Kidney epithelial cell (primary cell): ENCODE measurements around the gene SMC6. TPM values are rescaled to one million over a fixed set of nuclear protein-coding genes. Genes with fewer than 3 reads are reported as not detected.

ENCODE experiments used
- DNase-seq: peaks from one replicate; pipeline ENCODE4 v3.0.0-alpha.2; 2010; ENCODE audit warnings: low read depth
- H3K27me3 ChIP-seq: 2 replicates; pipeline ENCODE4 v1.6.0; 2011; ENCODE audit warnings: low read length; ENCODE audit not compliant: control insufficient read depth, insufficient read depth
- H3K36me3 ChIP-seq: 2 replicates; pipeline ENCODE4 v1.5.1; 2011; ENCODE audit warnings: low read length; ENCODE audit not compliant: control insufficient read depth, insufficient read depth
- H3K4me3 ChIP-seq: 2 replicates; pipeline ENCODE4 v1.5.1; 2011; ENCODE audit warnings: low read depth, mild to moderate bottlenecking, control low read depth, low read length
- total RNA-seq: library from RNA; depleted of rRNA; stranded (reverse); fragments of >200 nt; gene quantifications from 2 replicates; pipeline ENCODE4 v1.2.3, GENCODE V29; 2015
- TF ChIP-seq, protein P1 (sequence below): IDR thresholded peaks from 2 replicates; pipeline ENCODE4 v1.5.1; 2011; ENCODE audit warnings: mild to moderate bottlenecking, moderate library complexity, low read length, control low read depth, inconsistent platforms; ENCODE audit not compliant: insufficient read depth, poor library complexity, severe bottlenecking

The SMC6 gene
- total RNA-seq, 1 donor from 2014 or later: 19.3 TPM

DNA sequence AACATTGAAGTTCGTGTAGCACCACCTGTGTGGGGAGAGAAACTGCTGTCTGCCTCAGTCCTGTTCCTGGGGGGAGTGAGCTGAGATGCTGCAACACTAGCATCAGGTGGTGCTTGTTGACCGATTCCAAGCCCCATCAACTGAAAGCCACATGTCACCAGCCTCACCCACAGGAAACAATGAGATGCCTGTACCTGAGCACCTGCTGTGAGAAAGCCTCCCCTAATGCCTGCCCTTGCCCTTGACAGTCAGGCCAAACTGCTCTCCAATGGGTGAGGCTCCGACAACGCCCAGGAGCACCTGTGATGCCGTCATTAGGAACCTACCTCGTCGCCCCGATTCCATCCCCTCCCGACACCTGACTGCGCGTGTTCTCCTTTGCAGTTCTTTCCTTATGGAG is 104.6 kb downstream of the SMC6 start:
- no peaks in the 10 kb centered on the region for H3K36me3 ChIP-seq
- DNase-seq: no peak
- TF ChIP-seq, protein P1, sequence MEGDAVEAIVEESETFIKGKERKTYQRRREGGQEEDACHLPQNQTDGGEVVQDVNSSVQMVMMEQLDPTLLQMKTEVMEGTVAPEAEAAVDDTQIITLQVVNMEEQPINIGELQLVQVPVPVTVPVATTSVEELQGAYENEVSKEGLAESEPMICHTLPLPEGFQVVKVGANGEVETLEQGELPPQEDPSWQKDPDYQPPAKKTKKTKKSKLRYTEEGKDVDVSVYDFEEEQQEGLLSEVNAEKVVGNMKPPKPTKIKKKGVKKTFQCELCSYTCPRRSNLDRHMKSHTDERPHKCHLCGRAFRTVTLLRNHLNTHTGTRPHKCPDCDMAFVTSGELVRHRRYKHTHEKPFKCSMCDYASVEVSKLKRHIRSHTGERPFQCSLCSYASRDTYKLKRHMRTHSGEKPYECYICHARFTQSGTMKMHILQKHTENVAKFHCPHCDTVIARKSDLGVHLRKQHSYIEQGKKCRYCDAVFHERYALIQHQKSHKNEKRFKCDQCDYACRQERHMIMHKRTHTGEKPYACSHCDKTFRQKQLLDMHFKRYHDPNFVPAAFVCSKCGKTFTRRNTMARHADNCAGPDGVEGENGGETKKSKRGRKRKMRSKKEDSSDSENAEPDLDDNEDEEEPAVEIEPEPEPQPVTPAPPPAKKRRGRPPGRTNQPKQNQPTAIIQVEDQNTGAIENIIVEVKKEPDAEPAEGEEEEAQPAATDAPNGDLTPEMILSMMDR: no peak
- no peak overlapping the region for H3K4me3 ChIP-seq
- no peaks in the 10 kb centered on the region for H3K27me3 ChIP-seq

DNA sequence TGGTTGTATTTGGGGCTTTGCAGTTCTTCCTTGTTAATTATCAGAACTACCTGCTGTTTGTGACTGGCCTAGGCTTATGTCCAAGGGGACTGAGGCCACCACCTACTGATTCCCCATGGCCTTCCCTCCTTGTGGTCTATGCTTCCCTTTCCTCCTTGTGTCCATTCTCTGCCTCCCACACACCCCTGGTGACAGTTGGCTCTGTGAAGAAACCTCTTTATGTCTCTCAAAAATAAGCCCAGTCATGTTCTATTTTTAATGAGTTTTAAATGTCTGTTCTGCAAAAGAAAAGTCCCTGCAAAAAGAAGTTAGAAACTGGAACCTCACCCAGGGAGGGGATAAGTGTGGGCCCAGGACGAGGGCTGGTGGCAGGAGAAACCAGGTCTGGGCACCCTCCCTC is 105.0 kb downstream of the SMC6 start:
- no peak for DNase-seq
- TF ChIP-seq, protein P1: no peak
- H3K4me3 ChIP-seq: no peak overlapping the region
- H3K27me3 ChIP-seq: no peaks in the 10 kb centered on the region
- H3K36me3 ChIP-seq: no peaks in the 10 kb centered on the region

GRCh38 chr2:17646838-17647701 is 106.5 kb downstream of the SMC6 start:
- no peak for DNase-seq
- no peaks in the 10 kb centered on the region for H3K27me3 ChIP-seq
- H3K36me3 ChIP-seq: no peaks in the 10 kb centered on the region
- H3K4me3 ChIP-seq: no peak overlapping the region
- TF ChIP-seq, protein P1: no peak

DNA sequence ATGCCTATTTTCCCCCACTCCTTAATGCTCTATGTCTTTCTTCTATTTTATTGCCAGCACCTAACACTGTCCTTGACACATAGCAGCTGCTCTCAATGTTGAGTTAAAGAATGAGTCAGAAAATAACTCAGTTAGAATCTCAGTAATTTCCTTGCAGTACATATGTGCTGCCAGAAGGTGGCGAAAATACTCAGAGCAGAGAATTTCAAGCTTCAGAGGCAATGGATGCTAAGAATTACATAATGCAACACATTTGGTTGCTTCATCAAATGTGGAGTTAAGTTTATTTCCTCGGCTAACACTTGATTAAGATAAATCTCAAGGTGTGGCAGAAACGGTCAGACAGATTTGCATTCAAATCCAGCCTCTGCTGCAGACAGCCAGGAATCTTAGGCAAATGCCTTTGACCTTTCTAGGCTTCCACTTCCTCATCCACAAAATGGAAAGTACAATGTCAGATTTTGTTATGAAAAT is 107.5 kb downstream of the SMC6 start:
- Histone ChIP-seq H3K36me3 (no peaks in the 10 kb centered on the region), H3K27me3 (no peaks in the 10 kb centered on the region), H3K4me3 (no peak overlapping the region)
- peak; percentile 45 for DNase-seq
- TF ChIP-seq, protein P1: peak; percentile 80

DNA sequence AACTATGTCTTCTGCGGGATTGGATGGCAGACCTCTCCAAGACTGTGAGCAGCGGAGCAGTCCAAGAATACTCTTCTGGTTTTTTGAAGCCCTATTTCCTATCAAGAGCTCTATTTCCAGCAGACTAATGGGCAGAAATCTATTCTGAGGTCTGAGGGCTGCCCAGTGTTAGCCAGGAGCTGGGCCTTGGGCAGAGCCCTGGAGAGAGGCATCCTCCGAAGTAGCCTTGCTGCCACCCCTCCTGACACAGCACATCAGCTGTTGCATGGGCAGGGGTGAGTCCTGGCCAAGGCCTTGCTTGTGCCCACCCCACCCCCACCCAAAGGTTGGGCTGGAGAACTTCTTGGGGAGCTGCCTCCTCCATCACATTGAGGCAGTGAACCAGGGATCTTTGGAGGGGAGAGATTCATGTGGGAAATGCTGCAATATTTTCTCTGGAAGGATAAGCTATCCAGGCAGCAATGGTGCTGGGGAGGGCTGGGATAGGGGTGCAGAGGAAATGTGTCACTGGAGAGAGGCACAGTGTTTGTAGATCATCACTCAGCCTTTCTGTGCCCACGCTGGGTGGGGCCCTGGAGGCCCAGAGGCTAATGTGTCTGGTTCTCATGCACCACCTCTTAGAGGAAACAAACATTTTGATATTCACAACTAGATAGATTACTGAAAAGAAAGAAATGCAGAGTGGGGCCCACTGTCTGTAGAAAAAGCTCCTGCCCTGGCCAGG is 108.5 kb downstream of the SMC6 start:
- DNase-seq: no peak
- Histone ChIP-seq H3K27me3 (no peaks in the 10 kb centered on the region), H3K36me3 (no peaks in the 10 kb centered on the region), H3K4me3 (no peak overlapping the region)
- TF ChIP-seq, protein P1: no peak
